ENCODE measurements around the gene RPS3. TPM values are rescaled to one million over a fixed set of nuclear protein-coding genes. Genes with fewer than 3 reads are reported as not detected.
A peak's percentile ranks its signal among the peaks of the same experiment; 100 is the strongest.

The RPS3 gene
- total RNA-seq, 1 experiment from 2014 or later: 4,109 TPM

DNA sequence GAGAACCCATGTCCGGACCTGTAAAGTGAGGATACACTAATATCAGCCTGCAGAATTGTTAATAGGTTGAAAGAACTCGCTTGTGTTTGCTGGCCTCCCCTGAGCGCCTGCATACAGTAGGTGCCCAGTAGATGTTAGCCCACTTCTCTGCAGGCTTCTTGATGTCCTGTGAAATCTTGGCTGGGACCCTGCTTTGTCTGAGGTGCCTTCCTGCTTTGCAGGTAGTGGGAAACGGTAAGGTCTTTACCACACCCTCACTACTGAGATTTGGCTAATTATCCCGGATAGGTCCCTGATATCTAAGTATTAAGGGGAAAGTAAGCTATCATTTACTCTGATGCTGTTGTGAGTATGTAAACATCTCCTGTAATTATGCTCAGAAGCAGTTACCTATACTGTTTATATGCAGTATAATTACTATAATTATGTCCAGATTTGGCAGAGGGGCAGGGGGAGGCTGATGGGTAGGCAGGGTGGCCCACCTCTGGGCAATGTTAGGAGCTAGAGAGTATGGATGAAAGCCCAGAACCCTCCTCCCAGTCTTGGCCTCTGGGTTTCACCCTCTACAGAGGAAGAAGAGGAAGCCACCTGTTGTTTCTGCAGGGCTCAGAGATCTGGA lies 46.6 kb upstream of the RPS3 start (continued):
- TF ChIP-seq ELF1 (IDR thresholded peaks at IDR 0.05; ENCODE audit: borderline replicate concordance, low read depth): no peak
- TF ChIP-seq EGR1 (IDR thresholded peaks at IDR 0.05; ENCODE audit: low read depth): no peak
- TF ChIP-seq, protein P1, sequence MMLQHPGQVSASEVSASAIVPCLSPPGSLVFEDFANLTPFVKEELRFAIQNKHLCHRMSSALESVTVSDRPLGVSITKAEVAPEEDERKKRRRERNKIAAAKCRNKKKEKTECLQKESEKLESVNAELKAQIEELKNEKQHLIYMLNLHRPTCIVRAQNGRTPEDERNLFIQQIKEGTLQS (IDR thresholded peaks at IDR 0.05): no peak
- TF ChIP-seq ZFX (IDR thresholded peaks at IDR 0.05): no peak
- TF ChIP-seq CBX3 (IDR thresholded peaks at IDR 0.05; ENCODE audit: low read depth): no peak
- TF ChIP-seq, protein P2, sequence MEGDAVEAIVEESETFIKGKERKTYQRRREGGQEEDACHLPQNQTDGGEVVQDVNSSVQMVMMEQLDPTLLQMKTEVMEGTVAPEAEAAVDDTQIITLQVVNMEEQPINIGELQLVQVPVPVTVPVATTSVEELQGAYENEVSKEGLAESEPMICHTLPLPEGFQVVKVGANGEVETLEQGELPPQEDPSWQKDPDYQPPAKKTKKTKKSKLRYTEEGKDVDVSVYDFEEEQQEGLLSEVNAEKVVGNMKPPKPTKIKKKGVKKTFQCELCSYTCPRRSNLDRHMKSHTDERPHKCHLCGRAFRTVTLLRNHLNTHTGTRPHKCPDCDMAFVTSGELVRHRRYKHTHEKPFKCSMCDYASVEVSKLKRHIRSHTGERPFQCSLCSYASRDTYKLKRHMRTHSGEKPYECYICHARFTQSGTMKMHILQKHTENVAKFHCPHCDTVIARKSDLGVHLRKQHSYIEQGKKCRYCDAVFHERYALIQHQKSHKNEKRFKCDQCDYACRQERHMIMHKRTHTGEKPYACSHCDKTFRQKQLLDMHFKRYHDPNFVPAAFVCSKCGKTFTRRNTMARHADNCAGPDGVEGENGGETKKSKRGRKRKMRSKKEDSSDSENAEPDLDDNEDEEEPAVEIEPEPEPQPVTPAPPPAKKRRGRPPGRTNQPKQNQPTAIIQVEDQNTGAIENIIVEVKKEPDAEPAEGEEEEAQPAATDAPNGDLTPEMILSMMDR (IDR thresholded peaks at IDR 0.05 in 2 of 3, conservative IDR thresholded peaks at IDR 0.05 in 1 of 3; ENCODE audit: borderline replicate concordance in 1 of 3, insufficient read depth in 1 of 3, low read depth in 2 of 3, low read length in 2 of 3): no peak

DNA sequence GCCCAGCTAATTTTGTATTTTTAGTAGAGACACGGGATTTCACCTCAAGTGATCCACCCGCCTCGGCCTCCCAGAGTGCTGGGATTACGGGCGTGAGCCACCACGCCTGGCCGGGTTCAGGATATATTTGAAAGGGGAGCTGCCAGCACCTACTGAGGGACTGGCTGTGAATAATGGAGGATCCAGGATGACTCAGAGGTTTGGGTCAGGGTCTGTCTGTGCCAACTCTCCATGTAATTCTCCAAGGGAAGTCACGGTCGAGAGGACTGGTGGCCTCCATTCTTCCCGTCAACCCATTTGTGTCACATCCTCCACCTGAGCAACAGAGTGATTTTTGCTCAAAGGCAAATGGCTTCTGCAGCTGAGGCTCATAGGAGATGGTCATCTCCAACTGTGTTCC lies 44.3 kb upstream of the RPS3 start:
- Histone ChIP-seq H3K4me1 (ENCODE audit: control insufficient read depth in 1 of 2, insufficient read depth in 2 of 2, low read length in 2 of 2) (peaks cover 15 to 44% of the 10 kb centered on the region in 2 experiments; a peak in 3 of 4 replicates), H3K4me2 (ENCODE audit: low read length) (peak overlapping the region; percentile 21), H3K36me3 (ENCODE audit: control insufficient read depth in 1 of 2, insufficient read depth in 2 of 2, low read length in 2 of 2) (no peaks in the 10 kb centered on the region), H3K27ac (ENCODE audit: low read depth, low read length) (no peak overlapping the region), H4K20me1 (ENCODE audit: insufficient read depth) (no peaks in the 10 kb centered on the region), H2AFZ (ENCODE audit: low read depth, low read length, poor library complexity, severe bottlenecking) (no peak overlapping the region), H3K9ac (ENCODE audit: low read length) (no peak overlapping the region), H3K4me3 (replicated peaks in 1 of 2; ENCODE audit: low read depth in 1 of 2, low read length in 2 of 2) (no peak overlapping the region), H3K79me2 (ENCODE audit: insufficient read depth, low read length) (peaks cover 11% of the 10 kb centered on the region; the same call in 1 of the 2 replicates), H3K9me3 (ENCODE audit: control insufficient read depth in 1 of 2, insufficient read depth in 1 of 2, low read depth in 1 of 2, low read length in 2 of 2) (no peaks in the 10 kb centered on the region), H3K27me3 (ENCODE audit: insufficient read depth, low read length) (no peaks in the 10 kb centered on the region), H3K9me2 (ENCODE audit: insufficient read depth) (no peaks in the 10 kb centered on the region)
- ChIA-PET RAD21 (ENCODE audit: low non-redundant PET in 1 of 2, low total read pairs in 2 of 2, uncharacterized antibody in 2 of 2, unreplicated experiment in 2 of 2) (no interaction called here), CTCF (interaction anchor here (0.7 to 1.8 kb wide), 4 partner anchors 13 to 1463 kb away, joined by 3 to 4 read pairs (median 4); no protein-coding TSS in a partner anchor), POLR2A (no interaction called here)
- DNase-seq (ENCODE audit: low read depth, low spot score): no peak
- no peak for ATAC-seq
- intact Hi-C loops (cut with micrococcal nuclease): no loop called here
- no TSS peak for BruUV-seq (replicated peaks)
- no peak for TF ChIP-seq RAD21 (IDR thresholded peaks at IDR 0.05; ENCODE audit: low read depth)
- no peak for TF ChIP-seq JUND (IDR thresholded peaks at IDR 0.05)
- TF ChIP-seq EGR1 (IDR thresholded peaks at IDR 0.05; ENCODE audit: low read depth): no peak
- no peak for TF ChIP-seq FOSL1 (IDR thresholded peaks at IDR 0.05; ENCODE audit: low read depth)
- TF ChIP-seq, protein P3, sequence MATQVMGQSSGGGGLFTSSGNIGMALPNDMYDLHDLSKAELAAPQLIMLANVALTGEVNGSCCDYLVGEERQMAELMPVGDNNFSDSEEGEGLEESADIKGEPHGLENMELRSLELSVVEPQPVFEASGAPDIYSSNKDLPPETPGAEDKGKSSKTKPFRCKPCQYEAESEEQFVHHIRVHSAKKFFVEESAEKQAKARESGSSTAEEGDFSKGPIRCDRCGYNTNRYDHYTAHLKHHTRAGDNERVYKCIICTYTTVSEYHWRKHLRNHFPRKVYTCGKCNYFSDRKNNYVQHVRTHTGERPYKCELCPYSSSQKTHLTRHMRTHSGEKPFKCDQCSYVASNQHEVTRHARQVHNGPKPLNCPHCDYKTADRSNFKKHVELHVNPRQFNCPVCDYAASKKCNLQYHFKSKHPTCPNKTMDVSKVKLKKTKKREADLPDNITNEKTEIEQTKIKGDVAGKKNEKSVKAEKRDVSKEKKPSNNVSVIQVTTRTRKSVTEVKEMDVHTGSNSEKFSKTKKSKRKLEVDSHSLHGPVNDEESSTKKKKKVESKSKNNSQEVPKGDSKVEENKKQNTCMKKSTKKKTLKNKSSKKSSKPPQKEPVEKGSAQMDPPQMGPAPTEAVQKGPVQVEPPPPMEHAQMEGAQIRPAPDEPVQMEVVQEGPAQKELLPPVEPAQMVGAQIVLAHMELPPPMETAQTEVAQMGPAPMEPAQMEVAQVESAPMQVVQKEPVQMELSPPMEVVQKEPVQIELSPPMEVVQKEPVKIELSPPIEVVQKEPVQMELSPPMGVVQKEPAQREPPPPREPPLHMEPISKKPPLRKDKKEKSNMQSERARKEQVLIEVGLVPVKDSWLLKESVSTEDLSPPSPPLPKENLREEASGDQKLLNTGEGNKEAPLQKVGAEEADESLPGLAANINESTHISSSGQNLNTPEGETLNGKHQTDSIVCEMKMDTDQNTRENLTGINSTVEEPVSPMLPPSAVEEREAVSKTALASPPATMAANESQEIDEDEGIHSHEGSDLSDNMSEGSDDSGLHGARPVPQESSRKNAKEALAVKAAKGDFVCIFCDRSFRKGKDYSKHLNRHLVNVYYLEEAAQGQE (IDR thresholded peaks at IDR 0.05; ENCODE audit: low read depth): no peak
- TF ChIP-seq SIN3A (IDR thresholded peaks at IDR 0.05; ENCODE audit: low read depth): no peak
- no peak for TF ChIP-seq POLR2A (IDR thresholded peaks at IDR 0.05; ENCODE audit: borderline replicate concordance, extremely low read depth, insufficient read depth, insufficient read length)
- TF ChIP-seq ZNF274 (IDR thresholded peaks at IDR 0.05; ENCODE audit: low read depth, low read length): no peak
- TF ChIP-seq, protein P4, sequence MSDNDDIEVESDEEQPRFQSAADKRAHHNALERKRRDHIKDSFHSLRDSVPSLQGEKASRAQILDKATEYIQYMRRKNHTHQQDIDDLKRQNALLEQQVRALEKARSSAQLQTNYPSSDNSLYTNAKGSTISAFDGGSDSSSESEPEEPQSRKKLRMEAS (IDR thresholded peaks at IDR 0.05): no peak
- TF ChIP-seq ELF1 (IDR thresholded peaks at IDR 0.05; ENCODE audit: borderline replicate concordance, low read depth): no peak
- TF ChIP-seq, protein P1 (IDR thresholded peaks at IDR 0.05): no peak
- TF ChIP-seq, protein P2 (IDR thresholded peaks at IDR 0.05 in 2 of 3, conservative IDR thresholded peaks at IDR 0.05 in 1 of 3; ENCODE audit: borderline replicate concordance in 1 of 3, insufficient read depth in 1 of 3, low read depth in 2 of 3, low read length in 2 of 3): no peak
- TF ChIP-seq ZFX (IDR thresholded peaks at IDR 0.05): no peak
